C4-2B (cell line): Measurements from ENCODE around the gene AGPAT4.
"Not testable (repeated sequence)": the region's sequence is repeated elsewhere in the genome, so short reads cannot be mapped to it uniquely, and the experiment has no call there.

ENCODE experiments used
- ZFX ChIP-seq: fragments of 450-650 bp; IDR thresholded peaks from 2 replicates; pipeline ENCODE4 v1.6.1; 2017
- TF ChIP-seq, protein P1 (sequence below): fragments of 450-650 bp; conservative IDR thresholded peaks from 2 replicates; pipeline ENCODE4 v1.5.1; 2017; ENCODE audit warnings: mild to moderate bottlenecking

DNA sequence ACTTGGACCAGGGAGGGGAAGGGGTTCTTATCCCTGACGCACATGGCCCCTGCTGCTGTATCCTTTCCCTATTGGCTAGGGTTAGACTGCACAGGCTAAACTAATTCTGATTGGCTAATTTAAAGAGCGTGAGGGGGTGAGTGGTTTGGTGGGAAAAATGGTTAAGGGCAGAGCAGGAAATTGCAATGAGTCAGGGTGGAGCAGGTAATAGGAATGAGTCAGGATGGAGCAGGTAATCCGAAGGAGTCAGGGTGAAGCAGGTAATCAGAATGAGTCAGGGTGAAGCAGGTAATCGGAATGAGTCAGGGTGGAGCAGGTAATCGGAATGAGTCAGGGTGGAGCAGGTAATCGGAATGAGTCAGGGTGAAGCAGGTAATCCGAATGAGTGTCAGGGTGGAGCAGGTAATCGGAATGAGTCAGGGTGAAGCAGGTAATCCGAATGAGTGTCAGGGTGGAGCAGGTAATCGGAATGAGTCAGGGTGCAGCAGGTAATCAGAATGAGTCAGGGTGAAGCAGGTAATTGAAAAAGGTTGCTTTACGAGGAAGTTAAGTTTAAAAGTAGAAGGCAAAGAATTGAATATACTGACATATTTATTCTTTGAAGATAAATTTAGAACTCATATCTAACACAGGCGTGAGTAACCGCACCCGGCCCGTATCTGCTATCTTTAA is 41.5 kb upstream of the AGPAT4 start:
- TF ChIP-seq, protein P1, sequence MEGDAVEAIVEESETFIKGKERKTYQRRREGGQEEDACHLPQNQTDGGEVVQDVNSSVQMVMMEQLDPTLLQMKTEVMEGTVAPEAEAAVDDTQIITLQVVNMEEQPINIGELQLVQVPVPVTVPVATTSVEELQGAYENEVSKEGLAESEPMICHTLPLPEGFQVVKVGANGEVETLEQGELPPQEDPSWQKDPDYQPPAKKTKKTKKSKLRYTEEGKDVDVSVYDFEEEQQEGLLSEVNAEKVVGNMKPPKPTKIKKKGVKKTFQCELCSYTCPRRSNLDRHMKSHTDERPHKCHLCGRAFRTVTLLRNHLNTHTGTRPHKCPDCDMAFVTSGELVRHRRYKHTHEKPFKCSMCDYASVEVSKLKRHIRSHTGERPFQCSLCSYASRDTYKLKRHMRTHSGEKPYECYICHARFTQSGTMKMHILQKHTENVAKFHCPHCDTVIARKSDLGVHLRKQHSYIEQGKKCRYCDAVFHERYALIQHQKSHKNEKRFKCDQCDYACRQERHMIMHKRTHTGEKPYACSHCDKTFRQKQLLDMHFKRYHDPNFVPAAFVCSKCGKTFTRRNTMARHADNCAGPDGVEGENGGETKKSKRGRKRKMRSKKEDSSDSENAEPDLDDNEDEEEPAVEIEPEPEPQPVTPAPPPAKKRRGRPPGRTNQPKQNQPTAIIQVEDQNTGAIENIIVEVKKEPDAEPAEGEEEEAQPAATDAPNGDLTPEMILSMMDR: not testable (repeated sequence)
- not testable (repeated sequence) for TF ChIP-seq ZFX
